Lower leg skin (tissue), 4 donors: ENCODE data around the gene AMZ2. TPM values are rescaled to one million over a fixed set of nuclear protein-coding genes. Genes with fewer than 3 reads are reported as not detected.

Experiments
- DNase-seq, 2 donors: peaks; one replicate each; pipeline ENCODE4 v3.0.0-alpha.2; 2019; ENCODE audit warnings: low spot score in 2 of 2
- H3K4me3 ChIP-seq: fragments of 200-600 bp; sonication (generic); 2 replicates; pipeline ENCODE4 v1.5.1; 2017; ENCODE audit warnings: mild to moderate bottlenecking, low read depth; ENCODE audit not compliant: poor library complexity, severe bottlenecking
- POLR2A ChIP-seq, 2 donors: fragments of 450-650 bp; IDR thresholded peaks; one replicate each; pipeline ENCODE4 v1.6.1; 2016 to 2017; ENCODE audit warnings: antibody characterized with exemption in 2 of 2, mild to moderate bottlenecking in 1 of 2, moderate library complexity in 1 of 2
- WGBS, 2 donors: methylation state at CpG; one replicate each; pipeline ENCODE4 v1.1.5; 2018; 5-methylcytosine and 5-hydroxymethylcytosine counted together
- intact Hi-C: fragments of 100-400 bp; cut with DNase I; formaldehyde crosslinking; loops from one replicate; pipeline ENCODE4 v1.15.0; 2023; ENCODE audit warnings: low total_unique reads
- total RNA-seq, 4 donors: library from RNA; depleted of rRNA; stranded (reverse); fragments of >200 nt; gene quantifications; one replicate each; pipeline ENCODE4 v1.1.0, GENCODE V29; 2016
- TF ChIP-seq, protein P1 (sequence below), 3 donors: fragments of 450-650 bp; IDR thresholded peaks; one replicate each; pipeline ENCODE4 v1.5.1; 2016; ENCODE audit warnings: antibody characterized with exemption in 3 of 3, mild to moderate bottlenecking in 3 of 3, moderate library complexity in 2 of 3

Gene AMZ2
- total RNA-seq, 4 donors from 2014 or later: 25.8 to 55.0 (median 46.2) TPM

DNA sequence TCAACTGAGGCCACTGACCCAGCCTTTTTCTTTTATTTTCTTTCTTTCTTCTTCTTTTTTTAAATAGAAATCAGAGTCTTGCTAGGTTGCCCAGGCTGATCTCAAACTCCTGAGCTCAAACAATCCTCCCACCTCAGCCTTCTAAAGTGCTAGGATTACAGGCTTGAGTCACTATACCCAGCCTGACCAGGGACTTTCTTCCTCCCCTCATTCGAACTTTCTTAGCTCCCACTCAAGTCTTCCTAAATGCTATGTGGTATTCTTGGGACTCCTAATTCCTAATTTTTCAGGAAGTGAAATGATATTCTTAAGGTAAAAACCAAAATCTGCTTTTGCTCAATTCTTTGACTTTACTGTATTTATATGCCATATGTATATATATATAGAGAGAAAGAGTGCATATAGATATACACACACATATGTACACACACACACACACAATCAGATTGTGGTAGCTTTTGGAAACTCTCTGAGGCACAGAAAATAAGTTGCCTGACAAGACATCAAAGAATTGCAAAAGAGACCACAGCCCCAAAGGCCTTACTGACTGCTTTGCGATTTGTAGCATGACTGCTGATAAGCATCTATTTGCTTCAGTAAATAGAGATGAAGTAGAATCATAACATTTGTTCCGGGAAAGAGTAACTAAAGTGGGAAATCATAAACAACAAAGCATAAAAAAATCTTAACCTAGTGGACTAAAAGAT is 9.5 kb upstream of the AMZ2 start:
- WGBS, 2 donors: 79 to 80% methylated on average over 3 of the region's 3 CpGs
- H3K4me3 ChIP-seq: no peak overlapping the region
- TF ChIP-seq, protein P1, sequence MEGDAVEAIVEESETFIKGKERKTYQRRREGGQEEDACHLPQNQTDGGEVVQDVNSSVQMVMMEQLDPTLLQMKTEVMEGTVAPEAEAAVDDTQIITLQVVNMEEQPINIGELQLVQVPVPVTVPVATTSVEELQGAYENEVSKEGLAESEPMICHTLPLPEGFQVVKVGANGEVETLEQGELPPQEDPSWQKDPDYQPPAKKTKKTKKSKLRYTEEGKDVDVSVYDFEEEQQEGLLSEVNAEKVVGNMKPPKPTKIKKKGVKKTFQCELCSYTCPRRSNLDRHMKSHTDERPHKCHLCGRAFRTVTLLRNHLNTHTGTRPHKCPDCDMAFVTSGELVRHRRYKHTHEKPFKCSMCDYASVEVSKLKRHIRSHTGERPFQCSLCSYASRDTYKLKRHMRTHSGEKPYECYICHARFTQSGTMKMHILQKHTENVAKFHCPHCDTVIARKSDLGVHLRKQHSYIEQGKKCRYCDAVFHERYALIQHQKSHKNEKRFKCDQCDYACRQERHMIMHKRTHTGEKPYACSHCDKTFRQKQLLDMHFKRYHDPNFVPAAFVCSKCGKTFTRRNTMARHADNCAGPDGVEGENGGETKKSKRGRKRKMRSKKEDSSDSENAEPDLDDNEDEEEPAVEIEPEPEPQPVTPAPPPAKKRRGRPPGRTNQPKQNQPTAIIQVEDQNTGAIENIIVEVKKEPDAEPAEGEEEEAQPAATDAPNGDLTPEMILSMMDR (IDR thresholded peaks at IDR 0.05): no peak
- TF ChIP-seq POLR2A (IDR thresholded peaks at IDR 0.05): no peak
- DNase-seq: no peak
- intact Hi-C loops: no loop called here

DNA sequence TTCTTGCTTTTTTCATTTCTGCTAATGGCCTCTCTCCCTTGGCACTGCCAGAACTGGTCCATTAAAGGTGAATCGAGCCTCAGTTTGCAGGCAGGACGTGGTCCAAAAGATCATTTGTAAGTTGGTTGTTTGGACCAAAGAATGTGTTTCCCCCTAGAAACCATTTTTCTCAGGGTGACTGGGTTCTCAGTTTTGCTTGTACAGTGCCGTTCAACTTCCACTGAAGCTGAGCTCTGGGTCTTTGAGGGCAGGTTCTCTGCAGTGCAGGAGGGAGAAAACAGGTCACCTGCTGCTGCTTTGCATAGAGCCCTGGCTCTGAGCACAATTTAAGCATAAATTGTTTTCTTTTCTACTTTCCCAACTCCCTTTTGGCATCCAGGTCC is 9.0 kb upstream of the AMZ2 start:
- WGBS, 2 donors: 80 to 83% methylated on average over 3 of the region's 3 CpGs
- no peak for TF ChIP-seq POLR2A (IDR thresholded peaks at IDR 0.05)
- TF ChIP-seq, protein P1 (IDR thresholded peaks at IDR 0.05): no peak
- intact Hi-C loops: no loop called here
- peak in 1 of 2 donors; percentile 32 for DNase-seq
- H3K4me3 ChIP-seq: no peak overlapping the region

DNA sequence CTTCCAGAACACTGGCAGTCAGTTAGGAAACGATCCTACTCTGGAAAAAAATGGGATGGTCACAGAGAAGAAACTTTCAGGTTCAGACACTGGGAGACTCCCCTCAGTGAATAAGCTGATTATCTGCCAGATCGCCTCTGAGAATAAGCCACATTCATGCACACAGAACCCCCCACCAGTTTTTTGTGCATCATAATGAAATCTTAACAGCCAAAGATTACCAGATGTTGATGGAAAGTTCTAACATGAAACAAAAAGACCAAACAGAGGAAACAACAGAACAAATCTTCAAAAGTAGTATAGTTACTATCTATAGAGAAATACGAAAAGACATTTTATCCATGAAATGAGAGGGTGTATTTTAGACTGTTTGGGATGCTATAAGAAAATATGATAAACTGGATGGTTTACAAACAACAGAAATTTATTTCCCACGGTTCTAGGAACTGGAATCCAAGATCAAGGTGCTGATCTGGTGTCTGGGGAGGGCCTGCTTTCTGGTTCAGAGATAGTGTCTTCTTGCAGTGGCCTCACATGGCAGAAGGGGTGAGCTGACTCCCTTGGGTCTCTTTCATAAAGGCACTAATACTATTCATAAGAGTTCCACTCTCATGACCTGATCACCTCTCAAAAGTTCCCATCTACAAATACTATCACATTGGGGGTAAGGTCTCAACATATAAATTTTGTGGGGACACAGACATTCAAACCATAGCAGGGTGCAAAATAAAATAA is 8.0 kb upstream of the AMZ2 start:
- no peak for TF ChIP-seq POLR2A (IDR thresholded peaks at IDR 0.05)
- TF ChIP-seq, protein P1 (IDR thresholded peaks at IDR 0.05): no peak
- intact Hi-C loops: no loop called here
- H3K4me3 ChIP-seq: no peak overlapping the region
- DNase-seq: peak in 1 of 2 donors; percentile 21
- 87 to 90% methylated on average over 4 of the region's 4 CpGs for WGBS, 2 donors

DNA sequence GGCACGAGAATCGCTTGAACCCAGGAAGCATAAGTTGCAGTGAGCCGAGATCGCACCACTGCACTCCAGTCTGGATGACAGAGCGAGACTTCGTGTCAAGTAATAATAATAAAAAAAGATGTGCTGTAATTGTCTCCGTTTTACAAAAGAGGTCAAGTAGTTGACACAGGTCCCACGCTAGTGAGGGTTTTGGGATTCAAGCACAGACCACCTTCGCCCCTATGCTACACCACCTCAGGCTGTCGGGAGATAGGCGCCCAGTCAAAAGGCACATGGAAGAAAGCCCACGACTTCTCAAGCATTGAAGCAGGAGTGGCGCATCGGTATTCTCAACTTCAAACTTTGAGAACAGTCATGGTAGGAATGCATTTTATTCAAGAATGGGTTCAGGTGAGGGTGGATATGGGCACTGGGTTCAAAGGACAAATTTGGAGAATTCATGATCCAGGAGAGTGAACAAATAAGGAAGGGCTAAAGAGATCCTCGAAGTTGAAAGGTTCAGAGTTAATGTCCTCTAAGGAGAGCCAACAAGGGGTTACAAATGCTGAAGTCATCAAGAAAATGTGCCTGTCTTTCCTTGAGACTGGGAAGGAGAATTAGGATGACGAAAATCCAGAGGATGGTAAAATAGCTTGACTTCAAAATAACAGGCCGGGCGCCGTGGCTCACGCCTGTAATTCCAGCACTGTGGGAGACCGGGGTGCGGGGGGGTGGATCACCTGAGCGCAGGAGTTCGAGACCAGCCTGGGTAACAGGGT is 1.4 kb upstream of the AMZ2 start:
- TF ChIP-seq, protein P1 (IDR thresholded peaks at IDR 0.05): no peak
- TF ChIP-seq POLR2A (IDR thresholded peaks at IDR 0.05): no peak
- 90 to 91% methylated on average over 24 of the region's 24 CpGs for WGBS, 2 donors
- intact Hi-C loops: no loop called here
- no peak overlapping the region for H3K4me3 ChIP-seq
- DNase-seq: peak in 1 of 2 donors; percentile 62

DNA sequence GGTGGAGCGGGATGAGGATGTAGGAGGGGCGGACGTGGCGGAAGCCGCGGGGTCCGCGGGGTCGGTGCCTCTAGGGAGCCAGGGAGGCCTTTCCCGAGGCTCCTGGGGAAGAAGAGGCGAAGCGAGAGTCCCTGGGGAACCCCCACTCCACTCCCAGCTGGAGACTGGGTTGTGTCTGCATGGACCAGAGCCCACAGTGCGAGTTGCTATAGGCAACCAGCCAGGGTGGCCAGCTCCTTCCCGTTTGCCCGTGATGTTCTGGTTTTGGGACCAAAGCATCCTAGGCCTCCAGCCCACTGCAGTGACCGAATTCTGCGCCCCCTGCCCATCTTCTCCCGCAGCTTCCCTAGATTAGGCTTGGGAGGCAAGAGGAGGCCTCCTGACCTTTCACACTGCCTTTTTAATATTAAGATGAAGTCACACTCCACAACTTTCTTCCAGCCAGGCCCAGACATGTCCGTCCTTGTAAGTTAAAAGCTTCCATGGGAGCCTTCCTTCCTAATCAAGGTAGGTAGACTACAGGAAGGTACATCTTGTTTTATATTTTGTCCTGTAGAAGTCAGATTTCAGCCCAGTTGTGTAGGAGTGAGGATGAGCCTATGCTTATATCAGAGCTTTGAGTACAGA is 469 bp downstream of the AMZ2 start:
- peak overlapping the region; percentile 58 for H3K4me3 ChIP-seq
- intact Hi-C loops: no loop called here
- 1 to 2% methylated on average over 17 to 19 of the region's 19 CpGs for WGBS, 2 donors
- peak in 1 of 2 donors; percentile 93 for DNase-seq
- TF ChIP-seq, protein P1 (IDR thresholded peaks at IDR 0.05): no peak
- TF ChIP-seq POLR2A (IDR thresholded peaks at IDR 0.05): no peak
